Mesenchymal stem cell (in vitro differentiated cells and primary cell): Measurements from ENCODE around the gene ZNF333.
"Not testable (repeated sequence)": the region's sequence is repeated elsewhere in the genome, so short reads cannot be mapped to it uniquely, and the experiment has no call there.

Source experiments
- DNase-seq: peaks from one replicate; pipeline ENCODE4 v3.0.0-alpha.2; 2013
- H2AFZ ChIP-seq: one replicate; pipeline ENCODE4 v1.6.1; 2013; ENCODE audit warnings: low read depth, mild to moderate bottlenecking, control low read depth, inconsistent platforms, low read length, moderate library complexity
- H2AK5ac ChIP-seq: 2 replicates; pipeline ENCODE4 v1.6.1; 2013; ENCODE audit warnings: low read length, moderate library complexity, mild to moderate bottlenecking, inconsistent platforms; ENCODE audit not compliant: severe bottlenecking
- H2BK120ac ChIP-seq: one replicate; pipeline ENCODE4 v1.6.1; 2013; ENCODE audit warnings: low read depth, mild to moderate bottlenecking, inconsistent platforms, low read length, moderate library complexity
- H2BK12ac ChIP-seq, 2 experiments: one replicate each; pipeline ENCODE4 v1.6.1; 2013; ENCODE audit warnings: inconsistent platforms in 2 of 2, low read length in 2 of 2, mild to moderate bottlenecking in 2 of 2, moderate library complexity in 2 of 2, control low read depth in 1 of 2
- H2BK15ac ChIP-seq: one replicate; pipeline ENCODE4 v1.6.1; 2013; ENCODE audit warnings: mild to moderate bottlenecking, low read depth, inconsistent platforms; ENCODE audit not compliant: poor library complexity, severe bottlenecking
- H2BK5ac ChIP-seq: 2 replicates; pipeline ENCODE4 v1.6.1; 2013; ENCODE audit warnings: low read depth, mild to moderate bottlenecking, low read length, control low read depth, inconsistent platforms; ENCODE audit not compliant: poor library complexity, severe bottlenecking
- H3K14ac ChIP-seq, 2 experiments: one replicate each; pipeline ENCODE4 v1.6.1; 2013; ENCODE audit warnings: inconsistent platforms in 2 of 2, low read length in 2 of 2, control low read depth in 1 of 2, mild to moderate bottlenecking in 1 of 2, moderate library complexity in 1 of 2
- H3K18ac ChIP-seq, 2 experiments: one replicate each; pipeline ENCODE4 v1.6.1; 2013; ENCODE audit warnings: inconsistent platforms in 2 of 2, low read length in 2 of 2, control low read depth in 1 of 2, low read depth in 1 of 2, mild to moderate bottlenecking in 1 of 2
- H3K23ac ChIP-seq, 2 experiments: one replicate each; pipeline ENCODE4 v1.6.1; 2013; ENCODE audit warnings: inconsistent platforms in 2 of 2, low read length in 2 of 2, mild to moderate bottlenecking in 2 of 2, moderate library complexity in 2 of 2, control low read depth in 1 of 2
- H3K27ac ChIP-seq: 2 replicates; pipeline ENCODE4 v1.5.1; 2013; ENCODE audit warnings: mild to moderate bottlenecking, moderate library complexity, low read length, control low read depth, inconsistent platforms; ENCODE audit not compliant: poor library complexity, severe bottlenecking
- H3K27me3 ChIP-seq, 2 experiments: 2 replicates each; pipeline versions ENCODE4 v1.6.1 to v1.7.0; 2013; ENCODE audit warnings: low read length in 2 of 2, mild to moderate bottlenecking in 2 of 2, moderate library complexity in 2 of 2, control low read depth in 1 of 2, inconsistent platforms in 1 of 2; ENCODE audit not compliant: control insufficient read depth in 1 of 2, insufficient read depth in 1 of 2
- H3K36me3 ChIP-seq, 2 experiments: 2 replicates each; pipeline versions ENCODE4 v1.6.1 to v1.7.0; 2013; ENCODE audit warnings: low read length in 2 of 2, control low read depth in 1 of 2, inconsistent platforms in 1 of 2, low read depth in 1 of 2, mild to moderate bottlenecking in 1 of 2; ENCODE audit not compliant: insufficient read depth in 2 of 2, control insufficient read depth in 1 of 2
- H3K4ac ChIP-seq, 2 experiments: one replicate each; pipeline ENCODE4 v1.6.1; 2013; ENCODE audit warnings: inconsistent platforms in 2 of 2, low read length in 2 of 2, mild to moderate bottlenecking in 2 of 2, moderate library complexity in 2 of 2, control low read depth in 1 of 2, low read depth in 1 of 2
- H3K4me1 ChIP-seq: 2 replicates; pipeline ENCODE4 v1.6.1; 2013; ENCODE audit warnings: low read depth, low read length, control low read depth; ENCODE audit not compliant: control insufficient read depth, insufficient read depth
- H3K4me2 ChIP-seq: 2 replicates; pipeline ENCODE4 v1.6.1; 2013; ENCODE audit warnings: low read length, mild to moderate bottlenecking, inconsistent platforms; ENCODE audit not compliant: poor library complexity, severe bottlenecking
- H3K4me3 ChIP-seq, 2 experiments: 2 replicates each; pipeline versions ENCODE4 v1.5.1 to v1.7.0; 2013; ENCODE audit warnings: low read length in 2 of 2, mild to moderate bottlenecking in 2 of 2, control low read depth in 1 of 2, low read depth in 1 of 2; ENCODE audit not compliant: insufficient read depth in 1 of 2
- H3K79me1 ChIP-seq: replicated peaks from 2 replicates; pipeline ENCODE4 v1.6.1; 2013; ENCODE audit warnings: mild to moderate bottlenecking, control low read depth, low read length, inconsistent platforms; ENCODE audit not compliant: poor library complexity, severe bottlenecking
- H3K9ac ChIP-seq: 2 replicates; pipeline ENCODE4 v1.7.0; 2013; ENCODE audit warnings: mild to moderate bottlenecking, low read length, moderate library complexity
- H3K9me3 ChIP-seq: 2 replicates; pipeline ENCODE4 v1.7.0; 2013; ENCODE audit warnings: mild to moderate bottlenecking, low read length; ENCODE audit not compliant: control insufficient read depth
- H4K8ac ChIP-seq: one replicate; pipeline ENCODE4 v1.6.1; 2013; ENCODE audit warnings: inconsistent platforms, mild to moderate bottlenecking, low read length, moderate library complexity
- H4K91ac ChIP-seq: one replicate; pipeline ENCODE4 v1.6.1; 2013; ENCODE audit warnings: mild to moderate bottlenecking, low read length, inconsistent platforms
- WGBS: methylation state at CpG from one replicate; pipeline ENCODE4 v1.1.7; 2013; ENCODE audit warnings: mixed read lengths; 5-methylcytosine and 5-hydroxymethylcytosine counted together

Gene ZNF333

GRCh38 chr19:14779151-14779550, 89.3 kb downstream of the ZNF333 start:
- Histone ChIP-seq H2BK120ac (no peak overlapping the region), H2AFZ (no peak overlapping the region), H4K8ac (no peak overlapping the region), H3K4me2 (no peak overlapping the region), H3K4me1 (no peaks in the 10 kb centered on the region), H3K27me3 (peaks cover 0 to 8% of the 10 kb centered on the region in 2 experiments), H3K18ac (no peak overlapping the region), H3K9me3 (no peaks in the 10 kb centered on the region), H3K23ac (no peak overlapping the region), H2AK5ac (no peak overlapping the region), H3K14ac (no peak overlapping the region), H3K4ac (no peak overlapping the region), H2BK5ac (no peak overlapping the region), H3K36me3 (no peaks in the 10 kb centered on the region), H3K9ac (no peak overlapping the region), H2BK12ac (no peak overlapping the region), H3K27ac (no peak overlapping the region), H3K4me3 (no peak overlapping the region), H4K91ac (no peak overlapping the region), H2BK15ac (no peak overlapping the region), H3K79me1 (no peaks in the 10 kb centered on the region)
- WGBS, result 79% methylated on average over 1 of the region's 5 CpGs
- DNase-seq, result no peak

- H3K79me1 ChIP-seq, DNase-seq, H3K4ac ChIP-seq, H2BK12ac ChIP-seq, H3K27ac ChIP-seq, H3K9ac ChIP-seq, H3K9me3 ChIP-seq, H3K18ac ChIP-seq, H4K8ac ChIP-seq, H3K4me2 ChIP-seq, H2BK120ac ChIP-seq, H3K4me3 ChIP-seq, H3K23ac ChIP-seq, H2BK5ac ChIP-seq, H3K14ac ChIP-seq, H3K36me3 ChIP-seq, H2AFZ ChIP-seq, H3K4me1 ChIP-seq, H4K91ac ChIP-seq, H2AK5ac ChIP-seq, H2BK15ac ChIP-seq, H3K27me3 ChIP-seq: not testable (repeated sequence)
- 77% methylated on average over 9 of the region's 14 CpGs for WGBS
These were observed 90.9 kb downstream of the ZNF333 start for GRCh38 chr19:14780622-14781225.

- not testable (repeated sequence) for H4K91ac ChIP-seq, H2BK15ac ChIP-seq, H3K18ac ChIP-seq, H3K36me3 ChIP-seq, H2BK120ac ChIP-seq, H3K23ac ChIP-seq, H3K9ac ChIP-seq, H2BK12ac ChIP-seq, H3K4ac ChIP-seq, H2BK5ac ChIP-seq, H3K4me2 ChIP-seq, DNase-seq, H3K27me3 ChIP-seq, H3K27ac ChIP-seq, H3K9me3 ChIP-seq, H3K79me1 ChIP-seq, H3K4me1 ChIP-seq, H3K14ac ChIP-seq, H2AFZ ChIP-seq, H4K8ac ChIP-seq, H3K4me3 ChIP-seq, H2AK5ac ChIP-seq
- 91% methylated on average over 12 of the region's 17 CpGs for WGBS
These were observed 92.1 kb downstream of the ZNF333 start for GRCh38 chr19:14781713-14782536.

GRCh38 chr19:14782626-14783409, 93.0 kb downstream of the ZNF333 start:
- H2BK15ac ChIP-seq, result no peak overlapping the region
- no peak overlapping the region for H2AK5ac ChIP-seq
- no peak overlapping the region for H3K18ac ChIP-seq
- no peaks in the 10 kb centered on the region for H3K4me1 ChIP-seq
- no peak for DNase-seq
- H2BK5ac ChIP-seq, result no peak overlapping the region
- H3K79me1 ChIP-seq, result no peaks in the 10 kb centered on the region
- no peak overlapping the region for H3K4me2 ChIP-seq
- no peak overlapping the region for H4K91ac ChIP-seq
- no peak overlapping the region for H4K8ac ChIP-seq
- no peak overlapping the region for H2BK120ac ChIP-seq
- peaks cover 0 to 3% of the 10 kb centered on the region in 2 experiments for H3K27me3 ChIP-seq
- no peak overlapping the region for H3K4ac ChIP-seq
- no peak overlapping the region for H3K4me3 ChIP-seq
- H2BK12ac ChIP-seq, result no peak overlapping the region
- no peak overlapping the region for H3K14ac ChIP-seq
- H3K36me3 ChIP-seq, result no peaks in the 10 kb centered on the region
- H3K27ac ChIP-seq, result no peak overlapping the region
- 91% methylated on average over 15 of the region's 16 CpGs for WGBS
- H3K9me3 ChIP-seq, result no peaks in the 10 kb centered on the region
- H3K9ac ChIP-seq, result no peak overlapping the region
- no peak overlapping the region for H3K23ac ChIP-seq
- H2AFZ ChIP-seq, result no peak overlapping the region
